ENCODE results near the gene ACSL1. TPM values are rescaled to one million over a fixed set of nuclear protein-coding genes. Genes with fewer than 3 reads are reported as not detected.
A peak's percentile ranks its signal among the peaks of the same experiment; 100 is the strongest.
"Not testable (repeated sequence)": the region's sequence is repeated elsewhere in the genome, so short reads cannot be mapped to it uniquely, and the experiment has no call there.

Gene ACSL1
- total and polyA plus RNA-seq, 2 donors from 2014 or later = 98.1 to 322 TPM

GRCh38 chr4:184740980-184741391, 84.8 kb downstream of the ACSL1 start:
- Histone ChIP-seq H3K36me3 (ENCODE audit: control insufficient read depth in 2 of 3, insufficient read depth in 3 of 3, low read length in 3 of 3) (no peaks in the 10 kb centered on the region), H3K27me3 (ENCODE audit: control insufficient read depth, insufficient read depth, low read length) (no peaks in the 10 kb centered on the region), H3K27ac (ENCODE audit: low read depth in 2 of 2, low read length in 2 of 2) (no peak overlapping the region), H3K9me3 (ENCODE audit: control insufficient read depth in 2 of 3, insufficient read depth in 1 of 3, low read length in 3 of 3) (no peaks in the 10 kb centered on the region), H3K4me1 (ENCODE audit: control insufficient read depth in 2 of 3, insufficient read depth in 2 of 3, low read depth in 1 of 3, low read length in 3 of 3) (peaks cover 2 to 13% (median 12%) of the 10 kb centered on the region in 3 donors), H3K9ac (ENCODE audit: low read length in 3 of 3) (no peak overlapping the region), H3K4me3 (ENCODE audit: low read length in 3 of 3) (no peak overlapping the region)
- DNase-seq (no peak), FAIRE-seq (no peak)
- TF ChIP-seq, protein P1, sequence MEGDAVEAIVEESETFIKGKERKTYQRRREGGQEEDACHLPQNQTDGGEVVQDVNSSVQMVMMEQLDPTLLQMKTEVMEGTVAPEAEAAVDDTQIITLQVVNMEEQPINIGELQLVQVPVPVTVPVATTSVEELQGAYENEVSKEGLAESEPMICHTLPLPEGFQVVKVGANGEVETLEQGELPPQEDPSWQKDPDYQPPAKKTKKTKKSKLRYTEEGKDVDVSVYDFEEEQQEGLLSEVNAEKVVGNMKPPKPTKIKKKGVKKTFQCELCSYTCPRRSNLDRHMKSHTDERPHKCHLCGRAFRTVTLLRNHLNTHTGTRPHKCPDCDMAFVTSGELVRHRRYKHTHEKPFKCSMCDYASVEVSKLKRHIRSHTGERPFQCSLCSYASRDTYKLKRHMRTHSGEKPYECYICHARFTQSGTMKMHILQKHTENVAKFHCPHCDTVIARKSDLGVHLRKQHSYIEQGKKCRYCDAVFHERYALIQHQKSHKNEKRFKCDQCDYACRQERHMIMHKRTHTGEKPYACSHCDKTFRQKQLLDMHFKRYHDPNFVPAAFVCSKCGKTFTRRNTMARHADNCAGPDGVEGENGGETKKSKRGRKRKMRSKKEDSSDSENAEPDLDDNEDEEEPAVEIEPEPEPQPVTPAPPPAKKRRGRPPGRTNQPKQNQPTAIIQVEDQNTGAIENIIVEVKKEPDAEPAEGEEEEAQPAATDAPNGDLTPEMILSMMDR (IDR thresholded peaks at IDR 0.05; ENCODE audit: borderline replicate concordance, extremely low read depth, insufficient read depth) = no peak
- intact Hi-C loops (cut with DNase I) = no loop called here

DNA sequence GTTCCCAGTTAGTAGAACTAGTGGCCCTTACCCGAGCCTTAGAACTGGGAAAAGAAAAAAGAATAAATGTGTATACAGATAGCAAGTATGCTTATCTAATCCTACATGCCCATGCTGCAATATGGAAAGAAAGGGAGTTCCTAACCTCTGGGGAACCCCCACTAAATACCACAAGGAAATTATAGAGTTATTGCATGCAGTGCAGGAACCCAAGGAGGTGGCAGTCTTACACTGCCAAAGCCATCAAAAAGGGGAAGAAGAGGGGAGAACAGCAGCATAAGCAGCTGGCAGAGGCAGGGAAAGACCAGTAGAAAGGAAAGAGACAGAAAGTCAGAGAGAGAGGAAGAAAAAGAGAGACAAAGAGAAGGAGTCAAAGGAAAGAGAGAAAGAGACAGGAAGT, 86.2 kb downstream of the ACSL1 start:
- intact Hi-C loops (cut with DNase I); H3K9ac ChIP-seq (ENCODE audit: low read length in 3 of 3); H3K27me3 ChIP-seq (ENCODE audit: control insufficient read depth, insufficient read depth, low read length); FAIRE-seq; H3K4me3 ChIP-seq (ENCODE audit: low read length in 3 of 3); H3K36me3 ChIP-seq (ENCODE audit: control insufficient read depth in 2 of 3, insufficient read depth in 3 of 3, low read length in 3 of 3); H3K27ac ChIP-seq (ENCODE audit: low read depth in 2 of 2, low read length in 2 of 2); DNase-seq; H3K4me1 ChIP-seq (ENCODE audit: control insufficient read depth in 2 of 3, insufficient read depth in 2 of 3, low read depth in 1 of 3, low read length in 3 of 3); H3K9me3 ChIP-seq (ENCODE audit: control insufficient read depth in 2 of 3, insufficient read depth in 1 of 3, low read length in 3 of 3): not testable (repeated sequence)

GRCh38 chr4:184734758-184735157, 91.0 kb downstream of the ACSL1 start:
- Histone ChIP-seq H3K9ac (ENCODE audit: low read length in 3 of 3) (peak overlapping the region in 2 of 3 donors; percentile 72 to 81), H3K4me1 (ENCODE audit: control insufficient read depth in 2 of 3, insufficient read depth in 2 of 3, low read depth in 1 of 3, low read length in 3 of 3) (peaks cover 0 to 7% (median 0%) of the 10 kb centered on the region in 3 donors), H3K36me3 (ENCODE audit: control insufficient read depth in 2 of 3, insufficient read depth in 3 of 3, low read length in 3 of 3) (no peaks in the 10 kb centered on the region), H3K27ac (ENCODE audit: low read depth in 2 of 2, low read length in 2 of 2) (peak overlapping the region in 1 of 2 donors; percentile 53), H3K4me3 (ENCODE audit: low read length in 3 of 3) (peak overlapping the region; percentile 79 to 91 (median 90)), H3K9me3 (ENCODE audit: control insufficient read depth in 2 of 3, insufficient read depth in 1 of 3, low read length in 3 of 3) (no peaks in the 10 kb centered on the region), H3K27me3 (ENCODE audit: control insufficient read depth, insufficient read depth, low read length) (no peaks in the 10 kb centered on the region)
- FAIRE-seq (no peak), DNase-seq (no peak)
- TF ChIP-seq, protein P1 (IDR thresholded peaks at IDR 0.05; ENCODE audit: borderline replicate concordance, extremely low read depth, insufficient read depth) = no peak
- intact Hi-C loops (cut with DNase I) = no loop called here

GRCh38 chr4:184733654-184734524, 91.9 kb downstream of the ACSL1 start, which contains the start of gene CENPU:
CENPU (minus strand) TSS chr4:184734096; CDS start chr4:184734062, 34 bp downstream.
- FAIRE-seq (peak; percentile 66), DNase-seq (peak; percentile 98 to 100 (median 99))
- no peaks in the 10 kb centered on the region for H3K9me3 ChIP-seq (ENCODE audit: control insufficient read depth in 2 of 3, insufficient read depth in 1 of 3, low read length in 3 of 3)
- H3K9ac ChIP-seq (ENCODE audit: low read length in 3 of 3) = peak within 1 kb of the TSS; percentile 59 to 89 (median 72)
- no peaks in the 10 kb centered on the region for H3K27me3 ChIP-seq (ENCODE audit: control insufficient read depth, insufficient read depth, low read length)
- peak within 1 kb of the TSS; percentile 89 to 91 (median 90) for H3K4me3 ChIP-seq (ENCODE audit: low read length in 3 of 3)
- H3K4me1 ChIP-seq (ENCODE audit: control insufficient read depth in 2 of 3, insufficient read depth in 2 of 3, low read depth in 1 of 3, low read length in 3 of 3) = peaks cover 0 to 7% (median 0%) of the 10 kb centered on the region in 3 donors
- H3K27ac ChIP-seq (ENCODE audit: low read depth in 2 of 2, low read length in 2 of 2) = peak within 1 kb of the TSS in 1 of 2 donors; percentile 53
- TF ChIP-seq, protein P1 (IDR thresholded peaks at IDR 0.05; ENCODE audit: borderline replicate concordance, extremely low read depth, insufficient read depth) = no peak
- intact Hi-C loops (cut with DNase I) = no loop called here
- H3K36me3 ChIP-seq (ENCODE audit: control insufficient read depth in 2 of 3, insufficient read depth in 3 of 3, low read length in 3 of 3) = no peaks in the 10 kb centered on the region

Measured in kidney (tissue), 14 donors.